NK-92 (cell line): Measurements from ENCODE around the gene NKX6-2.
"Not testable (repeated sequence)": the region's sequence is repeated elsewhere in the genome, so short reads cannot be mapped to it uniquely, and the experiment has no call there.

Experiments used
- DNase-seq: peaks from one replicate; lab custom pipeline; 2025; ENCODE audit not compliant: unreplicated experiment; lab: John Stamatoyannopoulos, UW

NKX6-2 gene

DNA sequence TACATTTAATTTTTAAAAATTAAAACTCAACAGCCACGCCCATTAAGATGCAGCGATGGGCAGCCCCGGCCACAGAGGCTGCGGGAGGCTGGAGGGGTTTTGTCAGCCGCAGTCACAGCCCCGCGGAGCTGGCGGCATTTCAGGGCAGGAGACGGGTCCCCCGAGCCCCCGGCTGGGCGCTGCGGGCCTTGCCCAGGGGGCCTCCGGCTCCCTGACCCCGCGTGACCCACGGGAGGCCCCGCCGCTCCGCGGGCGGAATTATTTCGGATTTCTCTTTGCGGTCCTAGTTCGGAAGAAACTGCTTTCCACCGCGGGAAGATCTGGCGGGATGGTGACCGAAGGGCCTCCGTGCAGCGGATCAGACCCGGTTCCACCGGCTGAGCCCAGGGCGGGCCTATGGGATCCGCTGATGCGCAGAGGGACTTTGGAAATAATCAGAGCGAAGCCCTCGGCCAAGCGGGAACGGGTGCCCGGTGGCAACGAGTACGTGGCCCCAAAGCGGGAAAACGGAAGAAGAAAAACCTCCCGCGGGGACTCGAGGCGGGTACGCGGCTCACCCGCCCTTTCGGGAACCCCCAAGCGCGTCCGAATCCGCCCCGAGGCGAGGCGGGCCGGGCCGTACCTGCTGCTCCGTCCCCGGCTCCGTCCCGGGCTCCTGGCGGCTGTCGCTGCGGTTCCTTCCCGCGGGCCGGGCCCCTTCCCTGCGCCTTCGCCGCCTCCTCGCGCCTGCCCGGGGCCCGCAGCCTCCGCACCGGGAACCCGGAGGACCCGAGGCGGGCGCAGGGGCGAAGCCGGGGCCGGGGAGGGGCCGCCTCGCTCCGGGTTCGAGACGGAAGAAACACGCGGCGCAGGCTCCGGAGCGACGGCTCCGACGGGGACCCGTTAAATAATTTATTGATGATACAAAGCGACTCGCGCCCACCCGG lies 1.7 kb downstream of the NKX6-2 start:
- DNase-seq: no peak

DNA sequence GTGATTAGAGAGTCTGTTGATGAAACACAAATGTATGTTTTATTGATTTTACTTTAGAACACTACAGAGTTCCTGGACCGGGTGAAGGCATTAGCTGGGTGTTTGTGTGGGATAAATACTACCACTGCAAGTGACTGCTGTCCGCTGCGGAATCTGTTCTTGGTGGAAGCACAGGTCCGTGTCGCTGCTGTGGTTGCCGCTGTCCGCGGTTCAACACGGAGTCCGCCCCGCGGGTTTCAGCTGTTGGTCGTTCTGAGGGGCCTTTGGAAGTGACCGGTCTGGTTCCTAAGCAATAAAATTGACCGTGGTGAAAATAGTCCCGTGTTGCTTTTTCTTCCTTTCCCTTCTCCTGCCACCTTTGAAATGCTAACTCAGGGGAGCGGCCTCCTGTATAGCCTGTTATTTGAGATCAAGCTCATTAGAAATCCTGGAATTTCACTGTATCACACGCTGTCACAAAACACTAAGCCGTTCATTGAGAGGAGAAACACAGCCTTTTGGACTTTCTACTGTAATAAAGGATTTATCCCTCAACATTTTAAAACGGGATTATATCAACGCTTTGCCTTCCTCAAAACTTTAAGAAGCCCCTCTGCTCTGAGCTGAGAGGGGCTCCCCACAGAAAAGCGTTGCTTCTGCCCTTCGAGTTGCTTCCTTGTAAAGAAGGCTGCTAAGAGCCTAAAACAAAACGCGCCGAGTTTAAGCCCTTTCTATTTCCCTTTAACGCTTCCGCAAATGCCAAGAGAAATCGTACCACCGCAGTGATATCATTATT lies 2.6 kb downstream of the NKX6-2 start:
- DNase-seq: no peak

DNA sequence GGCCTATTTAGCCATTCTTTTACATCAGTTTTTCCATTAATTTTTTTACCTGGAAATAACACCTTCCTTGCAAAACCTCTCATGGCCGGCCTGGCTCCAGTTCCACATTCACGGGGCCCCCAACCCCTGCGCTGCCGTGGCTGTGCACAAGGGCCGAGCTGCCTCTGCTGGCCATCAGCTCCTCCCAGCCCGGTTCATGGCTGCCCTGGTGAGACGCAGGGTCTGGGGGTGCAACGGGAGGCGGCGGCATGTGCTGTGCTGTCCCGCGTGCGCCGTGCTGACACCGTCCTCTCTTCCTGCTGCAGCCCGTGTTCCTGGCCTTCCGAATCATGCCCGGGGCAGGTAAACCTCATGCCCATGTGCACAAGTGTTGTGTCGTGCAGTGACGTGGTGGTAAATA lies 4.4 kb downstream of the NKX6-2 start:
- DNase-seq: no peak

DNA sequence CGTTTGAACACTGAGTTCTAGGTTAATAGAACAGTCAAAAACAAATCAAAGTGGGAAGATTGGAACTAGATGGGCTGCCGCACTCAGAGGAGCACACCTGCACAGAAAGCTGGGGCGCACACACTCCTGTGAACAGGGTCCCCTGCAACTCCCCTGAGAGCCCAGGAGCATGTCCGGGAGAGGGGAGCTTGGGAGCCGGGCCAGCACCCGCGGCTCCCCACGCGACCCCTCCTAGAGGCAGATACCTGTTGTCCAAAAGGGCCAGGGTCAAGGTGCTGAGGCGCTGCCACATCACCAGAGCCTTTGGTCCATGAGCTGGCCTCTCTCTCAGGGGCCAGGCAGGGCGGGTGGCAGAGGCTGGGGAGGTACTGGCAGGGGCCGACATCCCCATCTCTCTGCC lies 5.6 kb downstream of the NKX6-2 start:
- DNase-seq: no peak

DNA sequence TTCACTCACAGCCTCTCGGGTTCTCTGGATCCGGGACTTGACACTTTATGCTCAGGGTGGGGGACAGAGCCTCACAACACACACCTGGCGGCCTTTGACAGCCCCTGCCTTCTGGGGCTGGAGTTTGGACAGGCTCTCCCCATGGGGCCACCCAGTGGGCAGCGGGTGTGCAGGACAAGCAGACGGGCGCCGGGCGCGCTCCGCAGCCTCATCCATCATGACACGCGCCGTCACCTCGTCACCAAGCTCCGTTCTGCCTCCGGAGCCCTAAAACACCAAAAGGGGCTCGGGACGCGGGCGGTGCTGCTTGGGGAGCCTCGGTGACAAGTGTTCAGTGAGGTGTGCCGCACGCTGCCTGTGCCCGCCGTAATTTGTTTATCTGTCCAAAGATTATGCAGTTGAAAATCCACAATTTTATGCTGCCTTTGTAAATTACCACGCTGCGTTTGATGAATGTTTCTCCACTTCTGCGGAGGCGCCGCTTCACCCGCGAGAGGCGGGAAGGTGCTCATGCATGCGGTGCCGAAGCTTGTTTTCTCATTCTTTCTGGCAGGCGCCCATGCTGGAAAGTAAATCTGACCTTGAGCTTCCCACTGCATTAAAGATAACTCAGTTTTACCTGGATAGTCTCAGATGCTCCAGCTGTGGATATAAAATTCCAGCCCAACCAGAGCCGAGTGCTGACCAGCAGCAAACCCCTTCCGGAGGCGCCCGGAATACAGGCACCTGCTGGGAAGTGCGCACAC lies 6.2 kb downstream of the NKX6-2 start:
- no peak for DNase-seq

DNA sequence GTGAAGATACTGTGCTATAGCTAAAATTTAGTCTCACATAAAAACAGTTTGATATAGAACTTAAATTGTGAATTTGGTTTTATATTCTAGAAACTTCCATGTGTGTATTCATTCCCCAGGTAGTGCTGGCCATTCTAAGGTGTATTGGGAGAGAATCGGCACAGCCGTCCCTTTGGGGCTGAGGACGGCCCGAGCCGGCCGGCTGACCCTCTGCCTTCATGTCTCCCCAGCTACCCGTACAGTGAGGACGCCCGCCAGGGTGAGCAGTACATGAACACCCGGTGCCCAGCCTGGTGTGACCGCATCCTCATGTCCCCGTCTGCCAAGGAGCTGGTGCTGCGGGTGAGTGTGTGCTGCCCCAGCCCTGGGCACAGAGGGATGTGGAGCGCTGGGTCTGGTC lies 8.5 kb downstream of the NKX6-2 start:
- no peak for DNase-seq

DNA sequence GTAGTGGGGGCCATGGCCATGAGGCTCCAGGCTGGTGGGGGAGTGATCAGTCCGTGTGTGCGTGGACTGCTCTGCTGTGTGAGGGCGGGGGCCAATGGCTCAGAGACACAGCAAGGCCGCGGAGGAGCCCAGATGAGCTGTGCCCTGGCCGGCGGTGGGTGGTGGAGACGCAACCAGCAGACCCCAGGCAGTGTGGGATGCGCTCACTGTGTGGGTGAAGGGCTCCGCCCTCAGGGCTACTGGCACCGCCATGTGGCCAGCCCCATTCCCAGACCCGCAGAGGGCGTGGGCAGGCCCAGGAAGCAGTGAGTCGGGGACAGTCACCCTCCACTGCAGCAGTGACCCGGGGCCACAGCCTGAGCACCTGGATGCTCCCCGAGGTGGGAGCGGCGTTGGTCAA lies 9.1 kb downstream of the NKX6-2 start:
- DNase-seq: no peak

DNA sequence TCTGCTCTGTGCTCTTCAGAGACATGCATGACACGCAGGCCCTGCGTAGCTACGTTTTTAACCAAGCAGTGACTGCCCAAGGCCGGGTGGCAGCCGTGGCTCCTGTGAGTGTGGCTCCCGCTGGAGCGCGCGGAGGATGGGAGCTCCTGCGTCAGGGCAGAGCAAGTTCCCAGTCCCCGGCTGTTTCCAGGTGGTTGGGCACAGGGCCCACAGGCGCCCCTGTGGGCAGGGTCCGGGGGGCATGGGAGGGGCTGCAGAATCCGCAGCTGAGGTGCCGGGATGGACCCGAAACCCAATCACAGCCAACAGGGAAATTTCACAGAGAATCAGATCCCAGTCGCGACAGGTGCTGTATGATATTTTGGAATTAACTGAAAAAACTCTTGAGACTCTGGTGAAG lies 9.8 kb downstream of the NKX6-2 start:
- no peak for DNase-seq

DNA sequence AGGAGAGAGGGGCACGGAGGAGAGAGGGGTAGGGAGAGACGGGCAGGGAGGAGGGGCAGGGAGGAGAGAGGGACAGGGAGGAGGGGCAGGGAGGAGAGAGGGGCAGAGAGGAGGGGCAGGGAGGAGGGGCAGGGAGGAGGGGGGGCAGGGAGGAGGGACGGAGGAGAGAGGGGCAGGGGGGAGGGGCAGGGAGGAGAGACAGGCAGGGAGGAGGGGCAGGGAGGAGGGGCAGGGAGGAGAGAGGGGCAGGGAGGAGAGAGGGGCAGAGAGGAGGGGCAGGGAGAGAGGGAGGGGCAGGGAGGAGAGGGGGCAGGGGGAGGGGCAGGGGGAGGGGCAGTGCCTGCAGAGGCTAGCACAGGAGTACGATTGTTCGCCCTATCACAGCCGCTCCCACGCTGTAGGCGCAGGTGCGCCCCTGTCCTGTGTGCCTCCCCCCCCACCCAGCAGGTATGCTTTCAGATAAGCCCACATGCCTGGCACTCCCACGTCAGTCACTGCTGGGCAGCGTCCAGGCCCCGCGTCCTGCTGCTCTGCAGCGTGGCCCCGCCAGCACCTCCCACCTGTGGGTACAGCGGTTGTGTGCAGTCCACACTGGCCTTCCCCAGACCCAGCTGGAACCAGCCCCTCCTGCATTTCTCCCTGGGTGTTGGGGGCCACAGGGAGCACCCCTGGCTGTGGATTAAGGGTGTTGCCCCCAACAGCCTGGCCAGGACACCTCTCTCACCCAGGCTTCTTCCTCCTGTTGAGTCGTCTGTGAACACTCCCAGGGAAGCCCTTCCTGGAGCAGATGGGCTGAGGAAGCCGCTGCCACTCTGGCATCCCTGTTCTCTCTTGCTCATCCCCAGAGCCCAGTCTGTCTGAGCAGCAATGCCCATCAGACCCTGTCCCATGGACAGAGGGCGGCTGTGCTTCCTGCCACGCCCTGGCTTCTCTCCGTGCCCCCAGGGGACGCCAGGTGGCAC lies 10.8 kb downstream of the NKX6-2 start:
- DNase-seq: no peak

DNA sequence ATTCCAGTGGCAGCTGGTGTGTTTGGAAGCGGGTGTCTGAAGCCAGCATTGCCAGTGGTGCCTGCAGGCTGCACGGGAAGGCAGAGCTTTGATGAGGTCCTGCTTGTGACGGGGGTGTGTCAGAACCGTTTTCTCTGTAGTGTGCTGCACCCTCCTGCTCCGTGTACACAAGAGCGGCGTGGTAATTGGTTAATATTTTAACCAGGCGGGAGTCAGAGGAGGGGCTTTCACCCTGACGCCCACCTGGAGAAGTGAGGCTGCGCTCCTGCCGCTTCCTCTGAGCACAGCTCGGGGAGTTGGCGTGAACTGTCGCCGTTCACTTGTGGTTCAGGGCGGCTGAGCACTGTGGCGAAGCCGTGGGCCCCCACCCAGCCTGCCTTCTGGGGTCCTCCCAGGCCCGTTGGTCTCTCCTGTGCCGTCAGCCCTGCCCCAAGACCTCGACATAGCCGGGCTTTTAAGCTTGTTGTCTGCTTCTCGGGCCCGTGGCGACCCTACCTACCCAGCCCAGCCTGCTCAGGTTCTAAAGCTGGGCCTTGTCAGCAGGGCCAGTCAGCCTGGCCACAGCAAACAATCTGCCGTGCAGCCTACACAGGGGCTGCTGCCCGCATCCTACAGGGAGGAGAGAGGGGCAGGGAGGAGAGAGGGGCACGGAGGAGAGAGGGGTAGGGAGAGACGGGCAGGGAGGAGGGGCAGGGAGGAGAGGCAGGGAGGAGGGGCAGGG lies 11.6 kb downstream of the NKX6-2 start:
- no peak for DNase-seq

DNA sequence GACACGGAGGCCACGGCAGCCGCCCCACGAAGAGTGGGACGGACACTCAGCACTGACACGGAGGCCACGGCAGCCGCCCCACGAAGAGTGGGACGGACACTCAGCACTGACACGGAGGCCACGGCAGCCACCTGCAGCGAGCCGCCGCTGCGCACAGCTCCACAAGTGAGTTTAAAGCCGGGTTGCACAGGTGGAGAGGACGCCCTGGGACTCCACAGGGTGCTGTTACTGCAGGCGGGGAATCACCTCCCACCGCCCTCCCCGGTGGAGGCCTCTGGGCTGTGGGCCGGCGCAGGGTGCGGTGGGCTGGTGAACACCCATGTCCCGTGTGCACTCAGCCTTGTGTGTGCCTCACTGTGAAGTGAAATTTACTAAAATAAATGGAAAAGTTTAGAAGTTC lies 13.1 kb downstream of the NKX6-2 start:
- DNase-seq: not testable (repeated sequence)

DNA sequence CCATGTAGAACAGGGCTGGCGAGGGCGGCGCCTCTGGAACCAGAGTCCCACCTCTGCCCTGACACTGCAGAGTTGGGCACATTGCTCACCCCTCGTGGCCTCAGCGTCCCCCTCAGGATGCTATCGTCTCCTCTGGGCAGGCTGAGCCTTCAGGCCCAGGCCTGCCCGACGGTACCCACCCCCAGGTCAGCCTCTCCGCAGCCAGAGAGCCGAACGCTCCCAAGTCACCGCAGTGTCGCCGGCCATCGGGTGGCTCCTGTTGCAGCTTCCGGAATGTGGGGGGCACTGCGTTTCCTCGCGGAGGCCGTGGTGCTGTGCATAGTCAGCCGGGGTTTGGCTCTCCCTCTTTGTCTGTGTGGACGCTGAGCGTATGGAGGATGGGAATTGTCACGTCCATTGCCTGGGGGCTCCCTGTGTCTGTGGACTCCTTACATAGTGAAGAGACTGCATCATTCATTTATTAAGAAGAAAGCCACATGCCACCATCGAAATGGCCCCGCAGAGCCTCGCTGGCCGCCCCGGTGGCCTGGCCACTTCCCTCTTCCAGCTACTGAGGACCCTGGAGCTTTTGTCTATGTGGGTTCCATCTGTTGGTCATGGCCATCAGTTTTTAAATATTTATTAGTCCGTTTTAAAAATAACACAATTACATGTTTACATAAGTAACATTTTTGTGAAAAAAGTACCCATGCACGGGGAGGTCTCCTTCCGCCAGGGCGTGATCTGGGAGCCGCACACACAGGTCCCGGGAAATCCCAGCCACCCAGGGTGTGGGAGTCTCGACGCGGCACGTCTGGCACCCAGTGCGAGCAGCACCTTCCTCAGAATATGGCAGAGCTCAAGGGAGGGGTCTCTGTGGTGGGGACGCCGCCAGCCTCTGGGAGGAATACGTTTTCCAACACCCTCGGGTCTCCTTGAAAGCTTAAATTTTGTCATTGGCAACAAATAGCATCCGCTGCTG lies 15.6 kb downstream of the NKX6-2 start:
- DNase-seq: no peak

DNA sequence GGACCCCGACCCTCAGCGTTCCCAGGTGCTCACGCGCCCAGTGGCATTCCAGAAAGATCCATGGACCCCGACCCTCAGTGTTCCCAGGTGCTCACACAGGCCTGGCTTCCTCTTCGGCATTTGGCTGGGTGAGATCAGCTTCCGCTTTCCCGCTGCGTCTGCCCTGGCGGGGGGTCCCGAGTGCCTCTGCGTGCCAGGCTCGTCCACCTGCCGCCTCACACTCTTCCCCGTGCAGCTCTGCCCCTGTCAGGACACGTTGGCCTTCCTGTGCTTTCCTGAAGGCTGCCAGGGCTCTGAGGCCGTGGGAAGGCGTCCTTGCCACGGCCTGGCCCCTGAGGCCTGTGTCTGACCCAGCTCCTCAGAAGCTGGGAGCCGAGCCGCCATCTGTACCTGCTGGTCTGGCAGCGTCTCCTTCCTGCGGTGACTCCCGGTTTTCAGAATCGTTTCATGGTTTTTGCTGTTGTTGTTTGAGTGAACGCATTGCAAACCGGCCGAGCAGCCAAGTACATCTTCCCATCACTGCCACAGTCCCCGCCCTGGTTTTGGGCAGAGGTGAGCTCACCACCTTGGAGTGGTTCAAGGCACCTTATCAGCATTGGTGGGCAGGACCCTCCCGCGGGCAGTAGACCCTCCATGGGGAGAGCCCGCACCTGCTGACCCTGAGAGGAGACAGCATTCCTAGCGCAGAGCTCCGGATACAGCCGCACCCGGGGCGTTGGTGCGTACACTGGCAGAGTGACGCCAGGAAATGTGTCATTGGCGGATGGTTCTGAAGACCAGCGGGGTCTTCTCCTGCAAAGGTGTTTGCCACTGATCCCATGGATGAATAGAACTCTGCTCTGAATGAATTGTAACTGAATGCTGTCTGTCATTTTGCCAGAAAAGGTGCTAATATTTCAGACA lies 17.4 kb downstream of the NKX6-2 start:
- no peak for DNase-seq

DNA sequence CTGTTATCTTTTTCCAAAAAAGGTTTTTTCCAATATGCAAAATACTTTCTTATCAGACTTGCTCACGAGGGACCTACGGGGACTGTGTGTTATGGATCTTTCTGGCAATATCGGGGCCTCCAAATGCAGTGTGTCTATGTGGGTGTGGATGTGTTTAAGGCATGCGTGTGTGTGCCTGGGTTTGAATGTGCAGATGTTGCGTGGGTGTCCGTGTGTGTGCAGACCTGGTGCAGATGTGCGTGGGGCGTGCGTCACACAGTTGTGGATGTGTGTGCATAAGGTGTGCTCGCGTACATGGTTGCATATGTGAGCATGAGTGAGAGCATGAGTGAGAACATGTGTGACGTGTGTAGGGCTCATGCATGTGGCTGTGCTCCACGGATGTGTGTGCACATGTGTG lies 19.7 kb downstream of the NKX6-2 start:
- DNase-seq: no peak

DNA sequence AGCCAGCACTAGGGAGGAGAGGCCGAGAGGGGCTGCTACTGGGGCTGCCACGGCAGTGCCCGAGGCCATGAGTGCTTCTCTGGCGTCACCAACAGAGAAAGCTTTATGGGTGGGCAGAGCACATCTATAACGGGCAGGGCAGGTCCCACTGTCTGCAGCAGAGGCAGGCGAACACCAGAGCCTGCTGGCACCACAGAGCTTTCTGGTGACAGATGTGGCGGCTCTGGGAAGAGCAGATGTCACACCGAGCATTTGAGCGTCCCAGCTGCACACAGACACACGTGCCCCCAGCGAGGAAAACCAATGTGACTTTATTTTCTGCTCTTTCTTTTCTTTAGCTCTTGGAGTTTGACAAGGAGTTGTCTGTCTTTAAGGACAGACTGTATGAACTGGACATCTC lies 20.5 kb downstream of the NKX6-2 start:
- no peak for DNase-seq

DNA sequence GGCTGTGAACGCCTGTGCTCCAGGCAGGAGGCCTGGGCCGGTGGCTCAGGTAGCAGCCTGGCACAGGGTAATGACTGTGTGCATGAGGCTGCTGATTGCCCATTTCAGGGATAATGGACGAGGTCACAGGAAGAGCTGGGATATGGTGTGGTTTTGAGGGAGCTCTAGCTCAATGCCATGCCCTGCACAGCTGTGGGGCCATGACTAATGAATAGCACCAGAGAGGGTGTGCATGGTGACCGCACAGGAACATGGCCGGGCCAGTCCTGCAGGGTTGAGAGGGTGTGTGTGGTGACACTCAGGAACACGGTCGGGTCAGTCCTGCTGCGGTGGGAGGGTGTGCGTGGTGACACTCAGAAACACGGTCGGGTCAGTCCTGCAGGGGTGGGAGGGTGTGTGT lies 21.8 kb downstream of the NKX6-2 start:
- no peak for DNase-seq

DNA sequence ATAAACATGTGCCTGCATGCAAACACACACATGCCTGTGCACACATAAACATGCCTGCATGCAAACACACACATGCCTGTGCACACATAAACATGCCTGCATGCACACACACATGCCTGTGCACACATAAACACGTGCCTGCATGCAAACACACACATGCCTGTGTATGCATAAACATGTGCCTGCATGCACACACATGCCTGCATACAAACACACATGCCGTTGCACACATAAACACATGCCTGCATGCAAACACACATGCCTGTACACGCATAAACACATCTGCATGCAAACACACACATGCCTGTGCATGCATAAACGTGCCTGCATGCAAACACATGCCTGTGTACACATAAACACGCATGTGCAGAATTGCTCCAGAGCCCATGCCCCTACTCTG lies 22.4 kb downstream of the NKX6-2 start:
- no peak for DNase-seq

DNA sequence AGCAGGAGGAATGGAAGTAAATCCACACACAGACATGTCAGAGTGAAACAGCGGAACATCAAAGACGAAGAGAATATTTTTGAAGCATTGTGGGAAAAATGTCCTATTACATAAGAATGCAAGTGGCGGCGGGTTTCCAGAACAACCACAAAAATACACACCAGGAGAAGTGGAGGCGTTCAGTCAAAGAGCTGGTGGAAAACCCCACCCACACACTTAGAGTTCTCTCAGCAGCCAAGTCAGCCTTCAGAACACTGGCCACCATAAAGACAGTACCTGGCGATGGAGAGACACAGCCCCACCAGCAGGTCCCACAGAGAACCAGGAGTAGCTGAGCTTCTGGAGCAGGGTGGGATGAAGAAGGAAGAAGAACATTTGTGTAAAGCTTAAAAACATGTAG lies 23.7 kb downstream of the NKX6-2 start:
- DNase-seq: no peak
